Measurements from ENCODE around the gene HAUS5.
A peak's percentile ranks its signal among the peaks of the same experiment; 100 is the strongest.
"Not testable (repeated sequence)": the region's sequence is repeated elsewhere in the genome, so short reads cannot be mapped to it uniquely, and the experiment has no call there.

HAUS5 gene

DNA sequence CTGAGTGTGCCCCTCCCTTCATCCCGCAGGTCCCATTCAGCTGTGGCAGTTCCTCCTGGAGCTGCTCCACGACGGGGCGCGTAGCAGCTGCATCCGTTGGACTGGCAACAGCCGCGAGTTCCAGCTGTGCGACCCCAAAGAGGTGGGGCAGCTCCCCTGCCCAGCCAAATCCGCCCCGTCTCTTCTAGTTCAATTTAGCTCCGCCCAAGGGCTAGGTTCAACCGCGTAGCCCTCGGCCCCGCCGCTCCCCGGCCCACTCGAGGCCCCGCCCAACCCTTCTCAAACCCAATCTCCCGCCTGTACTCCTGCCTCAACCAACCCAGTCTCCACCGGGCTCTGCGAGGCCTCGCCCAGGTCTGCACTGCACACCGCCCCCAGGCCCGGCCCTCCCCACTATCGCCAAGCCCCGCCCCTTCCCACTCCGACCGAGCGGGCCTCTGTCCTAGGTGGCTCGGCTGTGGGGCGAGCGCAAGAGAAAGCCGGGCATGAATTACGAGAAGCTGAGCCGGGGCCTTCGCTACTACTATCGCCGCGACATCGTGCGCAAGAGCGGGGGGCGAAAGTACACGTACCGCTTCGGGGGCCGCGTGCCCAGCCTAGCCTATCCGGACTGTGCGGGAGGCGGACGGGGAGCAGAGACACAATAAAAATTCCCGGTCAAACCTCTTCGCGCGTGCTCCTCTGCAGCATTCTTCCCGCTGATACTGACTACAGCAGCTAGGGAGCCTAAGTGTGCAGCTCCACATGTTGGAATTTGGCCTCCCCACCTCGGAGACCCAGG is 31.9 kb downstream of the HAUS5 start:
- DNase-seq: peak; percentile 98

DNA sequence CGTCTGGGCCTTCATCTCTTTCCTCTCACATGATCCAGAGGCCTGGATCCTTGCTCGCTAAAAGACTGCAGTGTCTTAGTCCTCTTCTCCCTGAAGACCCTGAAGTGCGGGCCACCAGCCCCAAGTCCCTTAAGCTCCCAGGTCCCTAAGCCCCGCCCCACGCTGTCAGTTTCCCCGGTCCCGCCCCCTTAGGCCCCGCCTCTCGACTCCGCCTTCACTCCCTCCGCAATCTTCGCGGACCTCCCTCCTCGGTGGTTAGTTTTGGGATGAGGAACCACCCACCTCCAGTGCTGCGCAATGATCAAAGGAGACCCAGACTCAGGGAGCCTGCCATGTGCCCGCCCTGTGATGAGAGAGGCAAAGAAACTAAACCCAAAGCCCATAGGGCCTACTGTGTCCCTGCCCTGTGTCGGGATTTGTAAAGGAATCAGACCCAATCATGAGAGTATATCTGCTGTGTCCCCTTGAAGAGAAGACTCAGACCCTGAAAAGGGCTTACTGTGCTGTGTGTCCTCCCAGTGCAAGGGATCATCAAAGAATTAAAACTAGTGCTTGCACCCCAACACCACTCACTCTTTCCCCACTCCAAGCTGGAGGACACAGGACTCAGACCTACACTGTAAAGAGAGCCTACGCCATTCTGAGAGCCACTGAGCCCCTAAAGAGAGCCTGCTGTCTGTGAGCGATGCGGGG is 32.6 kb downstream of the HAUS5 start:
- DNase-seq: peak; percentile 95

DNA sequence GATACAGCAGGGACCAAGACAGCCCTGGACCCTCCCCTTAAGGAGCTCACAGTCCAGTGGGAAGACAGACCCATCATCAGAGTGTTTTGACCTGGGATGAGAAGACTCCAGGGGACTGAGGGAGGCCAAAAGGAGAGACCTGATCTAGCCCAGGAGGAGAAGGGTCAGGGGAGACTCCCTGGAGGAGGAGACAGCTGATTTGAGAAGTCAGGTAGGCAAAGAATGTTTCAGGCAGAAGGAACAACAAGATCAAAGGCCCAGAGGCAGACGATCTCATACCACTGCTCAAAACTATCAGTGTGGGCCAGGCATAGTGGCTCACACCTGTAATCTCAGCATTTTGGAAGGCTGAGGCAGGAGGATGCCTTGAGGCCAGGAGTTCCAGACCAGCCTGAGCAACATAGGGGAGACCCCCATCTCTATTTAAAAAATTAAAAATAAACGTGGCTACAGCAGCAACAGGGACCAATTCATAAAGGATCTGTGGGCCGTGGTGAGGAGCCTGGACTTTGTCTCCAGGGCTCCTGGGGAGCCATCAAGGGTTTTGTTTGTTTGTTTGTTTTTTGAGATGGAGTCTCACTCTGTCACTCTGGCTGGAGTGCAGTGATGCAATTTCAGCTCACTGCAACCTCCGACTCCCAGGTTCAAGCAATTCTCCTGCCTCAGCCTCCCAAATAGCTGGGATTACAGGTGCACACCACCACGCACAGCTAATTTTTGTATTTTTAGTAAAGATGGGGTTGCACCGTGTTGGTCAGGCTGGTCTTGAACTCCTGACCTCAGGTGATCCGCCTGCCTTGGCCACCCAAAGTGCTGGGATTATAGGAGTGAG is 33.4 kb downstream of the HAUS5 start:
- DNase-seq: no peak

DNA sequence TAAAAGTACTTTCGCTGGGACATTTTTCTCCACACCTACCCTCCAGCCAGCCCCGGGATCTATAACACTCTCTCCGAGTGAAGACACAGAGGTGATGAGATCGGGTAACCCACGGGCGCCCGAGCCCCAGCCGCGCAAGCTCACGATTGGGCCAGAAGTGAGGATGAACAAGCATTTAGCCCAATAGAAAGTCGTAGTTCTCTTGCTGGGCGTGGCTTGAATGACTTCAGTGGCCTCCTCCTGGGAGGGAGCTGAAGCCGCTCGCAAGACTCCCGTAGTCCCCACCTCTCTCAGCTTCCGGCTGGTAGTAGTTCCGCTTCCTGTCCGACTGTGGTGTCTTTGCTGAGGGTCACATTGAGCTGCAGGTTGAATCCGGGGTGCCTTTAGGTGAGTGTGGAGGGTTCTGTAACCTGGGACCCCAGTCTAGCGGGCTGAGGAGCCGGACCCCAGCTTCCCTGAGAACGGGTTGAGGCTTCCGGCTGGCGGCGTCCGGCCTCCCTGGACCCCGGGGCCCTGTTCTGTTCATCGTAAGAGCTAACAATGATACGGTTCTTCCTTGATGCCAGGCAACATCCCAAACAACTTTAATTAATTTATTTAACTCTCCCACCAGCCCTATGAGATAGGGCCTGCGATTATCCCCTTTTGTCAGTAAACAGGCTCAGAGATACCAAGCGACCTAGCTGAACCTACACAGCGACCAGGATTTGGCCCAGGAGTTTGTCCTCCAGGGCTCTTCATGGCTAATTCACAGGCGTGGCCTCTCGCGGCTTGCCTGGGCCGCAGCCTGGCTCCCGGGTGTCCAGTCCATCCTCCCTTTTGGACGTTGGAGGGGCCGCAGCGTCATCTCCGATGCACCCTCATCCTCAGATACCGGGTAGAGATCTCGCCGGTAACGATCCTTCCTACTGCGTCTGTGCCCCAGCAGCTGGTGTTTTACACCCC is 35.8 kb downstream of the HAUS5 start, which contains the start of gene COX6B1:
Gene COX6B1, plus strand, starts transcription at position 307 of the 945 bp plus-strand sequence. CDS start 2,921 bp downstream, outside the sequence.
- DNase-seq: peak; percentile 91 to 94

DNA sequence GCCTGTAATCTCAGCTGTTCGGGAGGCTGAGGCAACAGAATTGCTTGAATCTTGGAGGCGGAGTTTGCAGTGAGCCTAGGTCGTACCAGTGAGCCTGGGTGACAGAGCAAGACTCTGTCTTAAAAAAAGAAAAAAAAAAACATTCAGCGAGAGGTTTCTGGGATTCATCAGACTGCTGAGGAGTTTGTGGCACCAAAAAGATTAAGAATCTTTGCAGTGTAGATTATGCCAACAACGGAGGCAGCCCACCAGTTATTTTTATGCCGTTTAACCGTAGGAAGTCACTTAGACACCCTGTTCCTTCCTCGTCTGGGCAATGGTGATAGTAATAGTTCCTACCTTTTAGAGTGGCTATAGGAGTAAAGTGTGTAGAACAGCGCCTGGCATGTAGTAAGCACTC is 38.0 kb downstream of the HAUS5 start:
- DNase-seq: no peak

DNA sequence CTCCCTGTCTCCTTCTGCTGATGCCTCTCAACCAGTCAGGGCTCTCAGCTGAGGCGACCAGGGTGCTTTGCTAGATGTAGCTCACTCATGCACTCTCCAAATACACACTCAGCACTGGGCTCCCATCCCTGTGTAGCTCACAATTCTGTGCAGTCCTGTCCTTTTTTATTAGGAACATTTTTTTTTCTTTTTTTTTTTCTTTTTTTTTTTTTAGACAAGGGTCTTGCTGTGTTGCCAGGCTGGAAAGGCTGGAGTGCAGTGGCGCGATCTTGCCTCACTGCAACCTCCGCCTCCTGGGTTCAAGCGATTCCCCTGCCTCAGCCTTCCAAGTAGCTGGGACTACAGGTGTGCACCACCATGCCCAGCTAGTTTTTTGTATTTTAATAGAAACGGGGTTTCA is 42.3 kb downstream of the HAUS5 start:
- DNase-seq: not testable (repeated sequence)

DNA sequence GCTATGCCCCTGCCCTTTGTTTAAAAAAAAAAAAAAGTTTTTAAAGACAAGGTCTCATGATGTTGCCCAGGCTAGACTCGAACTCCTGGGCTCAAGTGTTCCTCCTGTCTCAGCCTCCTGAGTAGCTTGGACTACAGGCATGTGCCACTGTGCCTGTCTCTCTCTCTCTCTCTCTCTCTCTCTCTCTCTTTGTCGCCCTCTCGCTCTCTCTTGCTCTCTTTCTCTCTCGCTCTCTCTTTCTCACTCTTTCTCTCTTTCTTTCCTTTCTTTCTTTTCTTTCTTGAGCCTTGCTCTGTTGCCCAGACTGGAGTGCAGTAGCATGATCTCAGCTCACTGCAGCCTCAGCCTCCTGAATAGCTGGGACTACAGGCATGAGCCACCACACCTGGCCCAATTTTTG is 43.1 kb downstream of the HAUS5 start:
- DNase-seq: no peak

DNA sequence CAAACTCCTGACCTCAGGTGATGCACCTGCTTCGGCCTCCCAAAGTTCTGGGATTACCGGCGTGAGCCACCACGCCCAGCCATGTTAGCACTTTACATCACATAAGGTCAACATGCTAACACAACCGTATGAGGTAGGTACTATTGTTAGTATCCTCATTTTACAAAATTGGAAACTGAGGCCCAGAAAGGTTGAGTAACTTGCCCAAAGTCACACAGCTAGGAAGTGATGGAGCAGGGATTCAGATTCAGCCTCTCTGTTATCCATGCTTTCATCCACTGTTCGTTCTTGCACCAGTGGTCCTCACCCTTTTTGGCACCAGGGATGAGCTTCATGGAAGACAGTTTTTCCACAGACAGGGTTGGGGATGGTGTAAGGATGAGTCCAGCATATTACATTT is 44.2 kb downstream of the HAUS5 start:
- DNase-seq: no peak

DNA sequence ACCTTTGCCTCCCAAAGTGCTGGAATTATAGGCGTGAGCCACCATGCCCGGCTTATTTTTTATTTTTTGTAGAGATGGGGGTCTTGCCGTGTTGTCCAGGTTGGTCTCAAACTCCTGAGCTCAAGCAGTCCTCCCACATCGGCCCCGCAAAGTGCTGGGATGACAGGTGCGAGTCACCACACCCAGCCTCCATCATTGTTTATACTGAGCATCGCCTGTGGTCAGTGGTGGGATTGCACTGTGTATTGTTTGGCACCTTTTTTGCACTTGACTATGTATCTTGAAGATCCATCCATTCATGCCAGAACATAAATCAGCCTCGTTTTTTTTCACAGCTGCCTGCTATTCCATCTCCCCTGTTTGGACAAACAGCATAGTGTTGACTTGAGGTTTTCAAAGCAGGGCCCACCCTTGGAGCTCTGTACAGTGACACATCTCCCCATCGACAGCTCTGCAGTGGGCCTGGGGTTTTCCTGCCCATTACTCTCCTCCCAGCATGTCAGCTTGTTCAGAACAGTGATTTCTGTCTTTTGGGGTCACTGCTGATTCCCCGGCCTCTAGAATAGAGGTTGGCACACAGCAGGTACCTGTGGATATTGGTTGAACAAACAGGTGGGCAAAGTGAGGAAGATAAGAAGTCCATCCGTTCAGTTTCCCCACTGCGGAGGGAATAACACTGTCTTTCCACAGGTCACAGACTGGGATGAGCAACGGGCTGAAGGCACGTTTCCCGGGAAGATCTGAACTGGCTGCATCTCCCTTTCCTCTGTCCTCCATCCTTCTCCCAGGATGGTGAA is 45.6 kb downstream of the HAUS5 start:
- DNase-seq: no peak

DNA sequence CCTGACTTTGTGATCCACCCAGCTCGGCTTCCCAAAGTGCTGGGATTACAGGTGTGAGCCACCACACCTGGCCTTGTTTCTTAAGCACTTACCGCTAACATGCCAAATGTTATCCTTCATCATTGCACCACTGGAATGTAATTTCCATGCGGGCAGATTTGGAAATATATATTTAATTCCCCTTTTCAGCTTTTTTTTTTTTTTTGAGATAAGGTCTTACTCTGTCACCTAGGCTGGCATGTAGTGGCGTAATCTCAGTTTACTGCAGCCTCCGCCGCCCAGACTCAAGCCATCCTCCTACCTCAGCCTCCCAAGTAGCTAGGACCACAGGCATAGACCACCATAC is 49.4 kb downstream of the HAUS5 start:
- no peak for DNase-seq

DNA sequence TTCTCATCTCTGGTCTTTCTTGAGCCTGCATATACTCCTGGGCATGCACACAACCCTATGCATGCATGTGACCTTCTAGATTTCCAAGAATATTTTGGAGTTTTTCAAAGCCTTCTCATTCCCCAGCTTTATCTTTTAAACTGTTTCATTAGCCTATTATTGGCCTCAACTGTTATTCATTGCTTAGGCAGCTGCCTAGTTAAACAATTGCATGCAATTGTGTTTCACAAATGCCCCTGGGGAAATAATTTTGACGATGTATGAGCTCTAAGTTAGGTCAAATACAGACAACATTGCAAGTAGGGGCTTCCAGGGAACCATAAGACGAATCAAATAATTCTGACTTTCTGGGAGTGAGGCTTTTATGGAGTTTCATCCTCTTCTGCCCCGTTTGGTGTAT is 51.4 kb downstream of the HAUS5 start:
- DNase-seq: no peak

DNA sequence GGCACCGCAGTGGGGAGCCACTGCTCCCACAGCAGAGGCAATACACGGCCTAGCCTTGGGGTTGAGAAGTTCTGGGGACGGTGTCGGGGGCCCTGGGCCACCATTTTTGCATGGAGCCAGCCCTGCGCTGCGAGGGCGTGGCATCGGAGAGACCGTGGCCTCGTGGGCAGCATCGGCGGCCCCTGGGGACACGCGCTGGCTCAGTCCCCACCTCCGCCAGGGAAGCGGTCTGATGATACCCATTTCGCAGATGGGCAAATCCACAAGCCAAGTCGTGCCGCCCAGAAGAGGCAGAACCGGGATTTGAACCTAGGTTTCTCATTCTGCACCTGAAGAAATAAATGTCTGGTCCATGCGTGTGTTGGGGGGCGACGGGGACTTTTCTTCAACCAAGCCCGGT is 52.6 kb downstream of the HAUS5 start:
- no peak for DNase-seq

DNA sequence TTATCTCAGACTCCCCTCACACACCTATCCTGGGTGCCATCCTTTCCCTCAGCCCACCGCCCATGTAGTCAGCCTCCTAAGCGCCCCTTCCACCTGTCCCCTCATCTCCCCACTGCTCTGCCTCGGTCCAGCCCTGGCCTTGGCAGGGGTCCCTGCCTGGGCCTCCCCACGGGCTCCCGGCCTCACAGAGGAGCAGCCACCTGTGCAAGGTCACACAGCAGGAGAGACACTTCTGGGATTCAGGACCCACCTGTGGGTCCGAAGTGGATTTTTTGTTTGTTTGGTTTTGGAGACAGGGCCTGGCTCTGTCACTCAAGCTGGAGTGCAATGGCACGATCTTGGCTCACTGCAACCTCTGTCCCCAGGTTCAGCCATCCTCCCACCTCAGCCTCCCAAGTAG is 53.1 kb downstream of the HAUS5 start:
- DNase-seq: no peak

DNA sequence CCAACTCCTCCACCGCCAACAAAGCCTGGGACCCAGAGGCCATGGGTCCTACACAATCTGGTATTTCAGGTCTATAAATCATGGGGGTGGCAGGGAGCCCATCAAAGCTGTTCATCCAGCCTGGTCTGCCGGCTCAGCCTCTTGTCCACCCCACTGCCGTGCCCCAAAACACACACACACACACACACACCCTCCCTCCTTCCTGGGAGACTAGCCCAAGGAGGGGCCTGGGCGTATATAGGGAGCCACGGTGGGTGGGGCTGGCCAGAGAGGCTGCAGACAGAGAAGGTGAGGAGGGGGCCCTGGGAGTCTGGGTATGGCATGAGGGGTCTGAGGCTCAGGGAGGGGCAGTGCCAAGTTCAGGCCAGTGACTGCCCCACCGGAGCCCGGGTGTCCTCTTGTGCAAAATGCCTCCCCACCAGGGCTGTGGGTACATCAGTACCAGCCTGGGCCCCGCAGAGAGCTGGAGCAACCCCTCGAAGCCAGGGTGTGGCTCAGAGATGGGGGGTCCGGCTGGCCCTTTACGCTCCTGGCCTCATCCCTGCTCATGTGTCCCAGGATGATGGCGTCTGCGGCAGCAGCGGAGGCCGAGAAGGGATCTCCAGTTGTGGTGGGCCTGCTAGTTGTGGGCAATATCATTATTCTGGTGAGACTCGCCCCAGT is 53.8 kb downstream of the HAUS5 start, which contains the start of gene UPK1A:
Gene UPK1A, plus strand, starts transcription at position 267 of the 663 bp plus-strand sequence. Its CDS starts 296 bp downstream, at position 563.
- no peak for DNase-seq

DNA sequence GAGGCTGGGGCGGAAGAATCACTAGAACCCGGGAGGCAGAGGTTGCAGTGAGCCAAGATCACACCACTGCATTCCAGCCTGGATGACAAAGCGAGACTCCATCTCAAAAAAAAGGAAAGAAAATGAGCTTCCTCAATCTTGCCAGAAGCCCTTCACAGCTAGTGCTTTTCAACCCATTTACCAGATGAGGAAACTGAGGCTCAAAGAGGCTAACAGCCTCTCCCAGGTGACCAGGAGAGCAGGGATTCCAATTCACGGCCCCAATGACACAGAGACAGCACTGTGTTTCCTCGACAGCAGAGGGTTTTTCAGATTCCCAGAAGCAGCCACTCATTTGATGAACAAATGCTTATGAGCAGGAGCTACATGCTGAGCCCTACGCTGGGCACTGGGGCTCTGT is 57.0 kb downstream of the HAUS5 start:
- no peak for DNase-seq

DNA sequence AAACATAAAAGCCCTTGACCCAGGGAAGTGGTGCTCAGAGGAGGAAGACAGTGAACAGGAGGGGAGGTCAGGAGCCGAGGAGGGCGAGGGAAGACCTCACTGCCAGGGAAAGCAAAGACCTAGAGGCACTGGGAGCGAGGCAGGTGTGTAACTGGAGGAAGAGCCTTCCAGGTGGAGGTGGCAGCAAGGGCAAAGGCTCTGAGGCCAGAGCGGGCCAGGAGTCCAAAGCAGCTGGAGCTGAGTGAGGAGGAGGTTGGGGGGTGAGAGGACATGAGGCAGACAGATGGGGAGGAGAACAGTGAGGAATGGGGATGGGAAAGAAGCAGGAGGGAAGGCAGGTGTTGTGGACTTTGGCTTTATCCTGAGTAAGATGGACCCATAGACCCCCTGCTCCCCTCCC is 57.4 kb downstream of the HAUS5 start:
- DNase-seq: no peak

DNA sequence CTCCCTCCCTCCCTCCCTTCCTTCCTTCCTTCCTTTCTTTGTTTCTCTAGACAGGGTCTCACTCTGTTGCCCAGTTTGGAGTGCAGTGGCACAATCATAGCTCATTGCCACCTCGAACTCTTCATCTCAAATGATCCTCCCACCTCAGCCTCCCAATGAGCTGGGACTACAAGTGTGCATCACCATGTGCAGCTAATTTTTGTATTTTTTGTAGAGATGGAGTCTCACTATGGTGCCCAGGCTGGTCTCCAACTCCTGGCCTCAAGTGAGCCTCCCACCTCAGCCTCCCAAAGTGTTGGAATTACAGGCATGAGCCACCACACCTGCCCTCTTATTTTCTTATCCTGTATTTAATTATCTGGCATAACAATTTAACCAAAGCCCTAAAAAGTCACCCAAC is 58.2 kb downstream of the HAUS5 start:
- no peak for DNase-seq

DNA sequence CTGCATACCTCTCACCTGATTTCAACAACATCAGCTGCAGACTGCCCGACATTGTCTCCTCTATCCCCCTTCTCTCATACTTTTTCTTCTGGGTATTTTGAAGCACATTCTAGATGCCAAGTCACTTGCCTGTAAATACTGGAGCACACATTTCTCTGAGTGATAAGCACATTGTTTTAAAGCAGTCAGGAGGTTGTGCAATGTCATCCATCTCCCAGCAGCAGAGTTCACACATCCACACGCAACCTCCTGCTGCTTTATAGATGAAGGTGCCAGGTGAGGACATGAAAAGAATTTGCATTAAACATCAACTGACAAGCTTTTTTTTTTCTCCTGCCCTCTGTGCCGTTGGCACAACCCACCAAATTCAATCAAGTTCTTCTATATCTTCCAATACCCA is 59.3 kb downstream of the HAUS5 start:
- no peak for DNase-seq

DNA sequence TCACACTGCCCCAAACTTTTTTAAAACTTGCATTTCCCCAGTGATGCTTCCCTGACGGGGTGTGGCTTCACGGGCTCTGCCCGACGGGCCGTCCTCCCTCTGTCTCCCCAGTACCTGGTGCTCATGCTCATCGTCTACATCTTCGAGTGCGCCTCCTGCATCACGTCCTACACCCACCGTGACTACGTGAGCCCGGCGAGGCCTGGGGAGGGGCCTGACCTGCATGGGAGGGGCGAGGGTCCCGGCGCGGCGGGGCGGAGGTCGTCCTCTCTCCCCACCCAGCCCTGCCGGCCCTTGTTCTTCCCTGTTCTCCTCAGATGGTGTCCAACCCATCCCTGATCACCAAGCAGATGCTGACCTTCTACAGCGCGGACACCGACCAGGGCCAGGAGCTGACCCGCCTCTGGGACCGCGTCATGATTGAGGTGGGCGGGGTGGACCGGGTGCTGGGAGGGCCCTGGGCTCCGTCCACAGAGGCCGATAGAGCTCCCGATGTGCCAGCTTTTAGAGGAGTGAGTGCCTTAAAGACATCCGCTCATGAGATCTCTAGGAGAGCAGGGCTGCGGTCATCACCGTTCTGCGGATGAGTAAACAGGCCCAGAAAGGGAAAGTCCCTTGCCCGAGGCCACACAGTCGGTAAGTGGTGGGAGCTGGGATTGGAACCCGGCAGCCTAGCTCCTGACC is 60.7 kb downstream of the HAUS5 start:
- DNase-seq: peak; percentile 66 to 72

All from activated CD4-positive, alpha-beta T cell treated with anti-CD3 and anti-CD28 coated beads, Interleukin-2, amount 50 U/mL, for 48 hours (primary cell).